Ureter (tissue), 1 donor: ENCODE measurements around the gene TBC1D20. TPM values are rescaled to one million over a fixed set of nuclear protein-coding genes. Genes with fewer than 3 reads are reported as not detected.
"Not testable (repeated sequence)": the region's sequence is repeated elsewhere in the genome, so short reads cannot be mapped to it uniquely, and the experiment has no call there.

Source experiments
- DNase-seq: peaks from one replicate; pipeline ENCODE4 v3.0.0-alpha.2; 2020; ENCODE audit warnings: low spot score
- total RNA-seq: library from RNA; stranded (reverse); gene quantifications from one replicate; pipeline ENCODE4 v1.2.4, GENCODE V29; 2023
- donor health status: DM: yes; HTN: yes; CAD: no.

Gene TBC1D20
- total RNA-seq, 1 donor from 2014 or later = 48.6 TPM

DNA sequence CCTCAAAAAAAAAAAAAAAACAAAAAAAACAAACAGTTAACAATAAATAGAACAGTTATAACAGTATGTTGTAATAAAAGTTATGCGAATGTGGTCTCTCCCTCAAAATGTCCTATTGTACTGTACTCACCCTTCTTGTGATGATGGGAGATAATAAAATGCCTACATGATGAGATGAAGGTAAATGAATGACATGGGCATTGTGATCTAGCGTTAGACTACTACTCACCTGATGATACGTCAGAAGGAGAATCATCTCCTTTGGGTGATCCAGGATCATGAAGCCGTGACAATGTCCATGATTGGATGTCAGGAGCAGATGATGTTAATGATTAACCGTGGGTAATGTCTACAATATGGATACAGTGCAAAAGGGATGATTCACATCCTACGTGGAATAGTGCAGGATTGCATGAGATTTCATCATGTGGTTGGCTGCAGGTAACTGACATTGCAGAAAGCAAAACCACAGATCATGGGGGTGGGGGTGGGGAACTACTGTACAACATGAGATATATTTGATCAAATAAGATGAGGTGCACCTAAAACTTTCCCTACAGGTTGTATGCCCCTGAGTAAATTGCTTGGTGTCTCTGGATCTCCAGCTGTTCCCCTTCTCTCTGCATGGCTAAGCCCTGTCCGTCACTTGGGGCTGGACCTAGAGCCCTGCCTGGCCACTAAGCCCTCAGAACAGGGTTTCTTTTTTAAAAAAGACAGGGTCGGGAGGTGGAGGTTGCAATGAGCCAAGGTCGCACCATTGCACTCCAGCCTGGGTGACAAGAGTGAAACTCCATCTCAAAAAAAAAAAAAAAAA is 60.4 kb downstream of the TBC1D20 start:
- DNase-seq = no peak

DNA sequence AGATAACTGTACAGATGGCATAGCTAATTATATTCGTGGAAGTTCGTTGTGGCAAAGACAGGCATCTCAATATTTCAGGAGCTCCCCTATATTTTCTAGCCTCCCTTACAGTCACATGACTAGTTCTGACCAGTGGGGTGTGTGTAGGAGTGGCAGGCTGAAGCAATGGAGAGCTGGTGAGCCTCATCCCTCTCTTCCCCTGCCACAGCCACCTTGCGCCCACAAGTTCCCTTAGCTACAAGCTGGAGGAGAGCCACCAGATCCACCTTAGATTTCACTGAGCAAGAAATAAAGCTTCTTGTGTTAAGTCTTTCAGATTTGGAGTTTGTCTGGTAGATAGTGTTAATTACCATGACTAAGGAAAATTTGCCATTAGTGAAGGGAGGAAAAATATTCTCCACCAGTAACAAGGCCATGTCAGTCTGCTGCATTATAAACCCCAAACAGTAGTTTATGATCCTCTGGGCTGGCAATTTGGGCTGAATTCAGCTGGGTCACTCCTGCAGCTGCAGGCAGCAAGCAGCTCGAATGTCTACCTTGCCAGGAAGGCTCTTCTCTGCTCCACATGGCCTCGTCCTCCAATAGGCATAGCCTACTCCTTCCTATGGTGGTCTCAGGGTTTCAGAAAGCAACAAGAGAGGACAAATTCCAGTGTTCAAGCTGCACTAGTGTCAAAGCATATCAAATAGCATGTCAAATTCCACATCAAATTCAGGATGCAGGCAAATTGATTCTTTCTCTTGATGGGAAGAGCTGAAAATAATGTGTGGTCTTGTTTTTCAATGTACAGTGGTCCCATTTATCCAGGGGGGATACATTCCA is 61.7 kb downstream of the TBC1D20 start:
- DNase-seq = no peak

- no peak for DNase-seq
These were observed 62.2 kb downstream of the TBC1D20 start for GRCh38 chr20:400128-400453.

DNA sequence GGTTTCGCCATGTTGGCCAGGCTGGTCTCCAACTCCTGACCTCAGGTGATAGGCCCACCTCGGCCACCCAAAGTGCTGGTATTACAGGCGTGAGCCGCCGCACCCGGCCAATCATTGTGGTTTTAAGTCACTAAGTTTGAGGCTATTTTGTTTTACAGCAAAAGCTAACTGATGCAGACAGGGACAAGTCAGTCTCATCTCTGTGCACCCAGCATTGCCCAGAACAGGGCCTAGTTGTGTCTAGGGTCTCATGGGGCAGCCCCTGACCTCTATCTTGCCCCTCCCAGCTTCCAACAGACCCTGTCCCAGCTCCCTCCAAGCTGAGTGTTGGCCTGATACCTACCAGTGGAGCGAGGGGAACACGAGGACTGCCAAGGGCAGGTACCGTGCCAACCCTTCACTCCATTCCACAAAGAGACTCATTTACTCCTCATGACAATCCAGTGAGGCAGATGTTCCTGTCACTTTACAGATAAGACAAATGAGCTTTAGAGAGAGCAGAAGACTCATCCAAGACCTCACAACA is 63.1 kb downstream of the TBC1D20 start:
- no peak for DNase-seq

DNA sequence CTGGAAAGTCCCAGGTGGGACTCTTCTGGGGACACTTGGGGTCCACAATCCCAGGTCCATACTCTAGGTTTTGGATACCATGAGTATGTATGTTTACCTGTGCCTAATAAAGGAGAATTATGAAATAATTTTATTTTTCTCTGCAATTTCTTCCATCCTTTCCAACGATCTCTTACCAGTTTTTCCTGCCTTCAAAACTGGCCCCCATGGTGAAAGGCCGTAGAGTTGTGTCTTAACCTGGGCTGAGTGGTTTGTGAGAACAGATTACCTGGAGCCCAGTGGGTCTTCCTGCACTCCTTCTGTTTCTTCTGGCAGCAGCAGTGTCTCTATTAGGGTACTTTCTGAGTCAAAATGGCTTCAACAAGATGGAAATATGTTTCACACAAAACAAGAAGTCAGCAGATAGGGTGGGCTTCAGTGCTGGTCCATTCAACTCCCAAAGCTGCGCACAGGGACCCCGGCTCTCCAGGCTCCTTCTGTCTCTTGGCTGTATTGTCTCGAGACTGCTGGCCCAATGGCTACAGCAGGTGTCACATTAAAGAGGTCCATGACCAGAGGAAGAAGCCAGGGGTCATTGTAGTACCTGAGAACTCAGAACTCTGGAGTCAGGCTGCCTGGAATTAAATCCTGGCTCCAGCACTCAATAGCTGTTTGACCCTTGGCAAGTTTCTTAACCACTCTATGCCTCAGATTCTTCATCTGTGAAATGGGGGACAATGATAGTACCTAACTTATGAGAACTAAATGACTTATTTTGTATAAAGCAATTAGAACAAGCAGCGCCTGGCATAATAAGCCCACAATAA is 64.7 kb downstream of the TBC1D20 start:
- DNase-seq = no peak

- DNase-seq = no peak
These were observed 65.5 kb downstream of the TBC1D20 start for GRCh38 chr20:396619-397431.

DNA sequence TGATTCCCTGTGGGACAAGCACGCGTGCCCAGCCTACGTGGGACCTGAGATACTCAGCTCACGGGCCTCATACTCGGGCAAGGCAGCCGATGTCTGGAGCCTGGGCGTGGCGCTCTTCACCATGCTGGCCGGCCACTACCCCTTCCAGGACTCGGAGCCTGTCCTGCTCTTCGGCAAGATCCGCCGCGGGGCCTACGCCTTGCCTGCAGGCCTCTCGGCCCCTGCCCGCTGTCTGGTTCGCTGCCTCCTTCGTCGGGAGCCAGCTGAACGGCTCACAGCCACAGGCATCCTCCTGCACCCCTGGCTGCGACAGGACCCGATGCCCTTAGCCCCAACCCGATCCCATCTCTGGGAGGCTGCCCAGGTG is 66.1 kb downstream of the TBC1D20 start:
- no peak for DNase-seq

DNA sequence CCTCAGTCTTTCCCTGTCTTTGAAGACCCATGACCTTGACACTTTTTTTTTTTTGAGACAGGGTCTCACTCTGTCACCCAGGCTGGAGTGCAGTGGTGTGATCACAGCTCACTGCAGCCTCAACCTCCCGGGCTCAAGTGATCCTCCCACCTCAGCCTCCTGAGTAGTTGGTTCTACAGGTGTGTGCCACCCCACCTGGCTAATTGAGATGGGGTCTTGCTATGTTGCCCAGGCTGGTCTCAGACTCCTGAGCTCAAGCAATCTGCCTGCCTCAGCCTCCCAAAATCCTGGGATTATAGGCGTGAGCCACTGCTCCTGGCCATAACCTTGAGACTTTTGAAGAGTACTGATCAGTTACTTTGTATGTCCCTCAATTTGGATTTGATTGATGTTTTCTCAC is 69.0 kb downstream of the TBC1D20 start:
- DNase-seq = not testable (repeated sequence)

DNA sequence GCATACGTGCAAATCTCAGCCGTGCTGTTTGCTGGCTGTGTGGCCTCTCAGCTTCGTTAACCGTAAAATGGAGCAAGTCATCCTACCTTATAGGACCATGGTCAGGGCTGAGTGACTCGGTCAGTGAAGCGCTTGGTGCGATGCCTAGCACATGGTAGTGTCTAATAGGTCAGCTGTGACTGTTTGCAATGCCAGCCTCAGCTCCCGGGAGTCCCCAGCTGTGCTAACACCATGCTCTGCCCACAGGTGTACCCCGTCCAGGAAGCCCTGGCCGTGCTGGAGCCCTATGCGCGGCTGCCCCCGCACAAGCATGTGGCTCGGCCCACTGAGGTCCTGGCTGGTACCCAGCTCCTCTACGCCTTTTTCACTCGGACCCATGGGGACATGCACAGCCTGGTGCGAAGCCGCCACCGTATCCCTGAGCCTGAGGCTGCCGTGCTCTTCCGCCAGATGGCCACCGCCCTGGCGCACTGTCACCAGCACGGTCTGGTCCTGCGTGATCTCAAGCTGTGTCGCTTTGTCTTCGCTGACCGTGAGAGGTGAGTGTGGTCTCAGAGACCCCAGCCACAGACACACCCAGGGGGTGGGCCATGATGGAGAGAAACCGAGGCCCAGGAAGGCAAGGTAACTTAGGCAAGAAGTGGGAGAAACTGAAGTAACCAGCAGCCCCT is 71.2 kb downstream of the TBC1D20 start:
- no peak for DNase-seq

GRCh38 chr20:389220-389619 is 73.1 kb downstream of the TBC1D20 start:
- DNase-seq = no peak

DNA sequence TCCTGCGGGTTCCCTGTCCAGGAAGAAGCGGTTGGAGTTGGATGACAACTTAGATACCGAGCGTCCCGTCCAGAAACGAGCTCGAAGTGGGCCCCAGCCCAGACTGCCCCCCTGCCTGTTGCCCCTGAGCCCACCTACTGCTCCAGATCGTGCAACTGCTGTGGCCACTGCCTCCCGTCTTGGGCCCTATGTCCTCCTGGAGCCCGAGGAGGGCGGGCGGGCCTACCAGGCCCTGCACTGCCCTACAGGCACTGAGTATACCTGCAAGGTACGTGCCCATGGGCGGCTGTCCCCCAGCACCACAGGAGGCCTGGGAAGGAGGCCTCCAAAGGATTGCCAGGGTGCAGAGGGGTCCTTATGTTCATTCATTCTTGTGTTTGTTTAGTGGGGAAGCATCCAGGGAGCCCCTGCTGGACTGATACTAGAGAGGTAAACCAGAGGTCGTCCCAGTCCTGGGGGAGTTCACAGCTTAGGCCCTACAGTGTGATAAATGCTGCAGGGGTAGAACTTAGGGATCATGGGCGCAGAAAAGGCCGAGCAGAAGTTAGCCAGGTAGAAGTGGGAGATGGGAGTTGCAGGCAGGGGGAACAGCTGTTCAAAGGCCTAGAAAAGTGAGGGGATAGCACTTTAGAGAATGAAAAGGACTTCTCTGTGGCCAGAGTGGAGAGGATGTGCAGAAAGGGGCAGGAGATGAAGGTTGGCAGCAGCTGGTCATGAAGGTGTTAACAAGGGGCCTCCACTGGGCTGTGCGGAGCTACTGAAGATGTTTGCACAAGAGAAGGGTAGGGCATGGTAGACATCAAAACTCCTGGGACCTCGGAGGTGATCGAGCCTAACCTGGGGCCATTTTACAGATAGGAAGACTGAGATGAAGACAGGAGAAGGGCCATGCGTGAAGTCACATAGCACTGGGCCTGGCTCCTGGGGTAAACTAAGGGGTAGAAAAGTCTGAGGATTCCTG is 74.0 kb downstream of the TBC1D20 start:
- no peak for DNase-seq

DNA sequence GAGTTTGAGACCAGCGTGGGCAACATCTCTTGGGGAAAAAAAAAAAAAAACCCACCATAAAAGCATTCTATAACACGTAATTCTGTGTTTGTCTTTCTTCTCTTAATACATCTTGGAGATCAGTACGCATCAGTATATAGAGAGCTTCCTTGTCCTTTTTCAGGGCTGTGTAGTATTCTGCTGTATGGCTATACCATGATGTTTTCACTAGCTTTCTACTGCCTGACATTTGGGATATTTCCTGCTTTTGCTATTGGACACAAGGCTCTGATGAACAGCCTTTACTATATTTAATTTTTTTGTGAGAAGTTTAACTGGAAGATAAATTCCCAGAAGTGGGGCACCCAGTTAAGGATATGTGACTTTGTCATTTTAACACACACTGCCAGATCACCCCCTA is 74.8 kb downstream of the TBC1D20 start:
- no peak for DNase-seq

- not testable (repeated sequence) for DNase-seq
These were observed 75.7 kb downstream of the TBC1D20 start for GRCh38 chr20:386634-387033.

Other genes with a start within 250 kb of the TBC1D20 start
- not detected for gene DEFB129, start 235.3 kb downstream of the TBC1D20 start, total RNA-seq
- gene DEFB132, start 204.8 kb downstream of the TBC1D20 start, total RNA-seq = not detected
- 10.4 TPM for gene C20orf96, start 171.8 kb downstream of the TBC1D20 start, total RNA-seq
- gene ZCCHC3, start 165.0 kb downstream of the TBC1D20 start, total RNA-seq = 16.0 TPM
- 7.4 TPM for gene SOX12, start 137.0 kb downstream of the TBC1D20 start, total RNA-seq
- 31.4 TPM for gene NRSN2, start 115.4 kb downstream of the TBC1D20 start, total RNA-seq
- gene TRIB3, start 81.8 kb downstream of the TBC1D20 start, total RNA-seq = 28.1 TPM
- 133 TPM for gene RBCK1, start 54.2 kb downstream of the TBC1D20 start, total RNA-seq
- gene CSNK2A1, start 81.3 kb upstream of the TBC1D20 start, total RNA-seq = 160 TPM
- gene TCF15, start 147.8 kb upstream of the TBC1D20 start, total RNA-seq = 0.65 TPM
- gene SRXN1, start 190.7 kb upstream of the TBC1D20 start, total RNA-seq = 16.4 TPM
- not detected for gene SCRT2, start 213.3 kb upstream of the TBC1D20 start, total RNA-seq